NCI-H187 (cell line): ENCODE results near the gene IL17RE.

ENCODE experiments used
- DNase-seq, 2 experiments: peaks; one replicate each; lab custom pipeline; 2025; lab: John Stamatoyannopoulos, UW

IL17RE gene

DNA sequence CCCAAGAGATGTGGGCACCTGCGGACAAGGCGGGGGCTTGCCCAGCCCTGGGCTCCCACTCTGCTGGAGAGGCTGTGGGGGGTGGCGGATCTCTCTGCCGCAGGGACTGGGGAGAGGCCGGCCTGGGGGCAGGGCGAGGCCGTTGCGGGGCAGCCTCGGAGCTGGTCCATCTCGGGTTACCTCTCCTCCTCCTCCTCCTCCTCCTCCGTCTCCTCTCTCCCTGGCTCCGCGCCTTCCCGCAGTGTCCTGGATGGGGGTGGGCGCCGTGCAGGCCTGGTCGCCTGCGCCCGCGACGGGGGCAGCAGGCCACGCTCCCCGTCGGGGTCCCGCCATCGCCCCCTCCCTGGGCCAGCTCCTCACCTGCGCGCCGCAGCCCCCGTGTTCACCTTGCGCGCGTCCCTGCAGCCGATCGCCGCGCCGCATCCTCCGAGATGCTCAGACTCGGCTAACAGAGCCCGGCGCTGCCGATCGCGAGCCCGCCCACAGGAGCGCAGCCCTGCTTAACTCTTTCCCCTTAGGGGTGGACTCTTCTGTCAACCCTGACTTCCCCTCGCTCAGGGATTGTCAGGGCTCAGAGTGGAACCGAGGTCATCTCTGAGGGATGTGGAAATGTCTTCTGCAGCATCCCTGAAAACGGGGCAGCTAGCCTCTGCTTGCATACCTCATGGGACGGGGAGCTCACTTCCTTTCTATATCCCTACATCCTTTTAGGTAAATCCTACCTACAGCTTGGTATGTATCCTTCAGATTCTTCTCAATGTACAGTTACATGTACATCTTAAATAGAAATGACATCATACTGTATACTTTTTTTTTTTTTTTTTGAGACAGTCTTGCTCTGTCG lies 49.5 kb downstream of the IL17RE start, which contains the start of gene PRRT3:
Gene PRRT3, minus strand, starts transcription at position 447 of the 844 bp plus-strand sequence. CDS start 2,293 bp downstream, outside the sequence.
- DNase-seq: peak in 1 of 2 experiments; percentile 15

DNA sequence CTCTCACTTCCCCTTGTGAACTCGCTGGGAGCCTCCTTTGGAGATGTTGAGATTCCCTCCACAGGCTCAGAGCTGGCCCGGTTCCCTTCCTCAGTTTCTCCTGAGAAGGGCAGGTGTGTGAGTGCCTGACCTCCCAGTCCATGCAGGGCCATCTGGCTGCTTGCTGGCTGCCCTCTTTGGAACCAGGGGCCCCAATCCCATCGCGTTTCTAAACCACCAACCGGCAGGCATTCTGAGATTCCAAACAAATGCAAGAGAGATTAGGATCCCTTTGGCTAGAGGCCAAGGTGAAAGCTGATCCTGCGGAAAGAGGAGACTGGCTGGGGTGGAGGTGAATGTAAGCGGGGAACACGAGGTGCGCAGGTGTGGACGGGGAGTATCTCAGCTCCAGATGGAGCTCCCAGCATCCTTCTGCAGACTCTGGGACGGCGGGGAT lies 52.4 kb downstream of the IL17RE start:
- DNase-seq: peak; percentile 15 to 43

DNA sequence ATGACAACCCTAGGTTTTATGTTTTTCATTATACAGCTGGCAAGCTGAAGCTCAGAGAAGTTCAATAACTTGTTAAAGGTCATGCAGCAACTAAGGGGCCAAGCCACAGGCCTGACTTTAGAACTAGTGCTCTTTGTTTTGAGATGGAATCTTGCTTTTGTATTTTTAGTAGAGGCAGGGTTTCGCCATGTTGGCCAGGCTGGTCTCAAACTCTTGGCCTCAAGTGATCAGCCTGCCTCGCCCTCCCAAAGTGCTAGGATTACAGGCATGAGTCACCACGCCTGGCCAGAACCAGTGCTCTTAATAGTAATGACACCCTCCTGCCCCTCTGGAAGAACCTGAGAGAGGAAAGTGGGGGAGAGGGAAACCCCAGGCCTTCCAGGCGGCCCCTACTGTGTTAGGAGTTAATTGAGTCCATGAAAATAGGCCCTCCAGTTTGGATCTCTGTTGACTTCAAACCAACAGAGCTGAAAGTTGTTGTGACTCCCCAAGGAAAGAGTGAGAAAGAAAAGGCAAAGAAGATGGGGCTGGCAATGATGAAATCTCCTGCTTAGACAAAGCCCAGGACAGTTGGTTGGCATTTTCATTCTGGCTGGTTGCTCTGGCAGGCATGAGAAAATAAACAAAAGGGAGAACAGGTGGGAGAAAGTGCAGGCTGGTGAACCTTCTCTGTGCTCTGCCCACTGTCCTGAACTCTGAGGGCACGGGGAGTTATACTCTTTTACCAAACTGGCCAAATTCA lies 53.1 kb downstream of the IL17RE start:
- DNase-seq: no peak

DNA sequence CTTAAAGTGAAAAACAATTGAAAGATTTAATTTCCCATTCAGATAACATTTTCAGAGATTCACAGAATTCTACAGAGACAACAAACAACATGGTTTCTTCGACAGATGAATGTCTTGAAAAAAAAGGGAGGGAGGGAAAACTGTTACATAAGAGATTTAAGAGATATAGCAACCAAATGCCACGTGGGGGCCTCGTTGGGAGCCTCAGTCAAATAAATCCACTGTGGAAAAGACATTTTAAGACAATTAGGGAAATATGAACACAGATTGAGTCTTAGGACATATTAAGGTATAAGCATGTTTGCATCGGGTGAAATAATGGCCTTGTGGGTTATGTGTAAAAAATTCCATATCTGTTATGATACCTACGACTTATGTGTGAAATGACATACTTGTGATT lies 54.6 kb downstream of the IL17RE start:
- no peak for DNase-seq

DNA sequence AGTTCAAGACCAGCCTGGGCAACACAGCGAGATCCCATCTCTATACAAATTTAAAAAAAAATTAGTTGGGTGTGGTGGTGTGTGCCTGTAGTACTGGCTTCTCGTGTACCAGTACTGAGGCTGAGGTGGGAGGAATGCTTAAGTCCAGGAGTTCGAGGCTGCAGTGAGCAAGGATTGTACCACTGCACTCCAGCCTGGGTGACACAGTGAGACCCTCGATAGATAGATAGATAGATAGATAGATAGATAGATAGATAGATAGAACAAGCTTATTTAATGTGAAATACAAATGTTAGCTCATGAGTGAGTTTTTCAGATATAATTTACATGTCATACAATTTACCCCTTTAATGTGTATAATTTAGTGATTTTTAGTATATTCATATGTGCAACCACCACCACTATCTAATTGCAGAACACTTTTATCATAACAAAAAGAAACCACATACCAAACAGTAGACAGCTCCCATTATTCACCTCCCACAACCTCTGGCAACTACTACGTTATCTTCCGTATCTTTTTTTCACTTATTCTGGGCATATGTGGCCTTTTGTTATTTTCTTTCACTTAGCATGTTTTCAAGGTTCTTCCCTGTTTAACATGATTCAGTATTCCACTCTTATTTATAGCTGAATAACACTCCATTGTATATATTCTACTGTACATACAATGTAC lies 62.7 kb downstream of the IL17RE start:
- no peak for DNase-seq
